Fibroblast of skin of abdomen (primary cell): ENCODE measurements around the gene CCDC63.
"Not testable (repeated sequence)": the region's sequence is repeated elsewhere in the genome, so short reads cannot be mapped to it uniquely, and the experiment has no call there.

Experiments used
- DNase-seq: peaks from one replicate; pipeline ENCODE4 v3.0.0-alpha.2; 2013

The CCDC63 gene

DNA sequence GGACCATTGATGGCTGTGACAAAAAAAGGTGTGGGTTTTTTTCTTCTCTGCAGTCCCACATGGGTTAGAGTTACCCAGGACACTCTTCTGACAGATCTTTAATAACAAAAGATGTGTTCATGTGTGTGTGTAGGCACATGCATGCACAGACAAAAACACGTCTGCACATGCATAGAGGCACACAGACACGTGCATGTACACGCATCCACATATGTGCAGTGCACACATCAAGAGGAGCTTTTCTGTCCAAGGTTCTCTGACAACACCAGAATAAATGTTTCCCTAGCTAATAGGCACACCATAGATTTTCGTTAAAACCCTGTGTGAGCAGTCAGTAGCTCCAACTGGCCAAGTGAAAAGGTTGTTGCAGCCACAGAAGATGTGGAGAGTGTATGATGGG lies 76.4 kb downstream of the CCDC63 start:
- no peak for DNase-seq

- DNase-seq, result no peak
These were observed 77.0 kb downstream of the CCDC63 start for GRCh38 chr12:110923692-110924334.

DNA sequence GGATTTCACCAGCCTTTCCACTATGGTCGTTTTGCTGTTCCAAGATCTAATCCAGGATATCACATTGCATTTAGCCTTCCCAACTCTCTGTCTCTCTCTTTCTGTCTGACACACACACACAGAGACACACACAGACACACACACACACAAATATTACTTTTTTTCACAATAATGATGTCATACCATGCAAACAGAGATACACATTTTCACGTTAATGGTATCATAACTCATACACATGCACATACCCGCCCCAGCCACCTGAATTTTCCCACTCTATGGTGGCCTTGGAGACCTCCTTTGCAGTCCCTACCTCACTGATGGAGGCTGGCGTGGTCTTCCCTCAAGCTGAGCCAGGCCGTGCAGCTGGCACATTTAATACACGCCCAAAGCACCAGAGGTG lies 80.8 kb downstream of the CCDC63 start:
- DNase-seq, result no peak

DNA sequence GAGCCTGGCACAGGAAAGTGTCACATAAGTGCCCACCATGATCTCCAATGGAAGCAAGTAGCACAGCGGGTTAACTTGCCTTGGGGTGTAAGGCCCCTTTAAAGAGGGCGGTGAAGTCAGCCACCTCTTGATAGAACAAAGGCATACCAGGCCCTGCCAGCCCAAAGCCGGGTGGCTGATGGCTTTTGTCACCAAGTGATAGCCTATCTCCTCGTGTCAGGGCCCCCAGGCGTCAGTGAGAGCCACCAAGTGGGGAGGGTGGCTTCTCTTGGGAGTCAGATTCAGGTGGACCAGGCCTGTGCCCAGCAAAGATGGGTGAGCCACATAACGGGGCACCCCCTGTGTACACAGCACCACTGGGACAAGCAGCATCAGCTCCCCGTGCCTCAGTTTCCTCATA lies 81.9 kb downstream of the CCDC63 start:
- no peak for DNase-seq

DNA sequence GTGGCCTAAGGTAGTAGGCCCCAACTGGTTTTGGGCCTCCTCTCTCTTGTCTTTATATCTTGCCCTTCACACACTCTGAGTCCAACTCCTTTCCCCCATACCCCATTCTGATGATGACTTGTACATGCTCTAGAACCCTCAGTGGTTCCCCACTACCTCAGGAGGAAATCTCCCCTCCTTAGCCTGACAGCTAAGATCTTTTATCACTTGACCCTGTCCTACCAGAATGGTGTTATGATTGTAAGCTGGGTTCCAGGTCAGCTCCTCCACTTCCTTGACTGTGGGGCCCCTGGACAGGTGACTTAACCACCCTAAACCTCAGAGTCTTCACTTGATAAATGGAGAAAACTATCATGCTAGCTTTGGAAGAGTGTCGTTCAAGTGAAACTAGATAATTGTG lies 83.0 kb downstream of the CCDC63 start:
- DNase-seq, result no peak

DNA sequence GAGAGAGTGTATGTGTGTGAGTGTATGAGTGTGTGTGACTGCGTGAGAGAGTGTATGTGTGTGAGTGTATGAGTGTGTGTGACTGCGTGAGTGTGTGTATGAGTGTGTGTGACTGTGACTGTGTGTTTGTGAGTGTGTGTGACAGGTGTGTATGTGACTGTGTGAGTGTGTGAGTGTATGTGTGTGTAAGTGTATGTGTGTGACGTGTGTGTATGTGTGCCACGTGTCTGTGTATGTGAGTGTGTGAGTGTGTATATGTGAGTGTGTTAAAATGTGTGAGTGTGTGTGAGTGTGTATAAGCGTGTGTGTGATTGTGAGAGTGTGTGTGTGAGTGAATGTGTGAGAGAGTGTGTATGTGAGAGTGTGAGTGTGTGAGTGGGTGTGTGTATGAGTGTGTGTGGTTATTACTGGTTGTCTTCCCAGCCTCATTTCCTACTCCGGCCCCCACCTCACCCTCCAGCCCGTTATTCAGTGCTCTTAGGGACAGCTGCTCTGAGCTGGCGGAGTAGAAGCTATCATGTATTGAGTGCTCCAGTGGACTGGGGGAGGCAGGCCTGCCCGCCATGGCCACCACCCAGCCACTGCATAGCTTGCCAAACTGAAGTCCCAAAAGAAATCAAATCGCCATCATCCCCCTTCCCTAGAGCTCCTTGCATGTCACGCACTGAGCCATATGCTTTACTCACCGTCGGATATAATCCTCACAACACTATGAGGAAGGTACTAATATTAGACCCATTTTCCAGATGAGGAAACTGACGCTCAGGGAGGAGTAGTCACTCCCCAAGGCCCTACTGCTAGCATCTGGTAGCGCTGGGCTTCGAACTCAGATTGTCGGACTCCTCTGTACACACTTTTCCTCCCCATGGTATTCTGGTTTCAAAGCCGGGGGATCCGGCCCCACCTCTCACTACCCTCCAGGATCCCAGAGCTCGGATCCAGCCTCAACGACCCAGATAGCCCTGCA lies 83.8 kb downstream of the CCDC63 start:
- no peak for DNase-seq

DNA sequence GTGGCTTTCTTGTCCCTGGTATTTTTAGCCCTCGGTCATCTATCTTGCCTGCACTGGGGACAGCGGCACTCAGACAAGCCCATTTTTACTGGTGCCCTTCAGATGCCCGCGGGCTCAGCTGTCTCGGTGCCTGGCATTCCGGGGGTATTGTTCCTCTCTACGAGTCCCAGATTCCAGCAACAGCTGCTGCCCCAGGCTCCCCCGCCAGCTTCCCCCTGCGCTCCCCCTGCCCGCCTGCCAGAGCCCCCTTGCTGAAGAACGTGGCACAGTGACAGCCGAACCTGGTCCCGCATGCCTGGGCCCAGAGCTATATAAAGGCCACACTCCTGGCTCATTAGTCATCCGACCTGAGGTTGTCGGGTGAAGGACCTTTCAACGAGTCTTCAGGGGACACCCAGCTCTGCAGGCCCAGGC lies 84.5 kb downstream of the CCDC63 start:
- DNase-seq, result no peak

DNA sequence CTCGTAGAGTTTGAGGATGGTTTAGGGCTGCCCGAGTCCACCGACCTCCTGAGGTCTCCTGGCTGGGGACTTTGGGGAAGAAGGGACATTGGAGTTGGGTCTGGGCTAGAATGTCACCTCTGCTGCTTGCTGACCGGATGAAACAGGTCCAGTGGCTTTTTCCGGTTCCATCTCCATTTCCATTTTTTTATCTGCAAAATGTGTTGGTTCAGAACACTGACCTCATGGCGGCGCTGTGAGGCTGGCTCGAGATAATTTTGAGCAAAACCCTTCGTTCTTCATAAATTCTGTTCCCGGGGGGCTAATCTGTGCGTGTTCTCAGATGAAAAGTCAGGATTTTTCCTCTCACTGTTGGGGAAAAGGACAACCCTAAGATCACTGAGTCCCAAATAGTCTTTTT lies 85.3 kb downstream of the CCDC63 start:
- no peak for DNase-seq

DNA sequence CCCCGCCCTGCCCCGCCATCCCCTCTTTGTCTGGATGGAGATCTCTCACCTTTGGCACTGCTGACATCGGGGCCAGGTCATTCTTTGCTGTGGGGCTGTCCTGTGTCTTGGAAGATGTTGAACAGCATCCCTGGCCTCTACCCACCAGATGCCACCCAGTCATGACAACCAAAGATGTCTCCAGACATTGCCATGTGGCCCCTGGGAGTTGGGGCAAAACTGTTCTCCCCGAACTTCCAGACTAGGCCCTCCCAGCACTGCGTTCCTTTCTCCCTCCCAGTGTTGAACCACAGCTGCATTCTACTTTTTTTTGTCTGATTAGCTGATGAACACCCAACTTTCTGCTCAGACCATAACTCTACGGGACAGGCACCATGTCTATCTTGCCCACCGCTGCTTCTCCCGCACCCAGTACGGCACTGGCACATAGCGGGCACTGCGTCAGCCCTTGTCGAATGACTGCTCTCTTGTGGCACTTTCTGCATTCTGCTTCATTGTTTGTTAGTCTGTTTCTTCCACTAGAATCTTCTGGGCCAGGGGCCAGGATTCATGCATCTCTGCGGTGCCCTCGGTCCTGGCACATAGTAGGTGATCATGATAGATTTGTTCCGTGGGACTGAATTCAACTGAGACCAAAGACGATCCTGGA lies 86.7 kb downstream of the CCDC63 start:
- DNase-seq, result no peak

DNA sequence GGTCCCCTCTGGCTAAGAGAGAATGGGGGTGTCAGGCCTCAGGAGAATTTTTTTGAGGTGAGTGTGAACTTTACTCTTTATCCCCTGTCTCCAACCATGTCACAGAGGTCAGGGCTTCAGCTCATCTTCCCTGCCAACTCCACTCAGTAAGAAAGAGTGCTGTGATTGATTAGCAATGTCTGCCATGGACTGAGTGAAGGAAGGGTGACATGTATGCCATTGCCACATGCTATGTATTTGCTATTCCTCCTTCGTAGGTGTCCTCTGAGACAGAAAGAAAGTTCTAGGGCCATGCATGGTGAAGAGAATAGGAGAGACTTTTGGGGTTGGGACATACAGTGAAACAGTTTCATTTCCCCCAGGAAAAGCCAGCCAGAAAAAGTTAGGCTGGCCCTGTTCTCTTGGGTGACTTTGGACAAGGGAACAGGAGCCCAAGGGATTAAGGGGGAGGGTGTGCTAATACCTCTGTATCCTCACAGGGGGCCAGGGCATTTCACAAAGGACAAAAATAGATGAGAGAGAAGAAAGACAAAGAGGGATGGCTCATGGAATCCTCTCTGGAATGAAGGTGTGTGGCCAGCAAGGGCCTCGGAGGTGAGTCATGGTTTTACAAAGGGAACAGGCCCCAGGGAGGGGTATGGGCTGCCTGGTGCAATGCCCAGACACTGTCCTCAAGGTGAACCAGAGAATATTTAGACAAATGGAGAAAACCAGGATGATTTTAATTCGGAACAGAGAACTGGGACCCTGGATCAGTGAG lies 87.5 kb downstream of the CCDC63 start:
- DNase-seq, result peak; percentile 17

DNA sequence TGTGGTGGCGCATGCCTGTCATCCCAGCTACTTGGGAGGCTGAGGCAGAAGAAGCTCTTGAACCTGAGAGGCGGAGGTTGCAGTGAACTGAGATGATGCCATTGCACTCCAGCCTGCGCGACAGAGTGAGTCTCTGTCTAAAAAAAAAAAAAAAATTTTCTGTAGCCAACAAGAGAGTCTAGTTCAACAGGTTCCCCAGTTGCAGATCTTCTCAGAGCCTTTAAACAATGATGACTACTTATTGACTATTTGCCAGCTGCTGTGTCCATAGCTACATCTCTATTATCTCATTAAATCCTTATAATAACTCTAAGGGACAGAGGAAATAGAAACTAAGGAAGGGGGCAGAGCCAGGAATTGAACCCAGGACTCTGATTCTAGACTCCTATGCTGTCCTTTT lies 88.8 kb downstream of the CCDC63 start:
- no peak for DNase-seq

DNA sequence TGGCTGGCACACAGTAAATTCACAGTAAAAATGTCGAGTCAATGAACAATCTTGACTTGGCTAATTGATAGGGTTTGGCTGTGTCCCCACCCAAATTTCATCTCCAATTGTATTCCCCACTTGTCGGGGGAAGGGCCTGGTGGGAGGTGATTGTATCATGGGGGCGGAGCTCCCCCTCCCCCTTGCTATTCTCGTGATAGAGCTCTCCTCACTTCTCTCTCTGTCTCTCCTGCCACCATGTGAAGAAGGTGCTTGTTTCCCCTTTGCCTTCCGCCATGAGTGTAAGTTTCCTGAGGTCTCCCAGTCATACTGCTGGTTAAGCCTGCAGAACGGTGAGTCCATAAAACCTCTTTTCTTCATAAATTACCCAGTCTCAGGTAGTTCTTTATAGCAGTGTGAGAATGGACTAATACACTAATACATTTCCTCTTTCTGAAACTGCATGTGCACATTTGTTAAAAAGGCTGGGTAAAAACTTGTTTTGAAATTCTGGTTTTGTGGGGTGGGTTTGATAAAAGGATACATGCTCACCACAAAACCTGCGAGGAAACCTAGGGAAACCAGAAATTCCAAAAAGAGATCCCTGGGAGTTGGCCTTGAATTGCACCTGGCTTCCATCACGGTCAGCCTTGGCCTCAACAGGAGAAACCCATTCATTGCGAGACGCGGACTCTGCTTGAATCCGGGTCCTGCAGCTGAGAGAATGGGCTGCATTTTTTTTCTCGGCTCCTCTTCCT lies 89.7 kb downstream of the CCDC63 start:
- no peak for DNase-seq

DNA sequence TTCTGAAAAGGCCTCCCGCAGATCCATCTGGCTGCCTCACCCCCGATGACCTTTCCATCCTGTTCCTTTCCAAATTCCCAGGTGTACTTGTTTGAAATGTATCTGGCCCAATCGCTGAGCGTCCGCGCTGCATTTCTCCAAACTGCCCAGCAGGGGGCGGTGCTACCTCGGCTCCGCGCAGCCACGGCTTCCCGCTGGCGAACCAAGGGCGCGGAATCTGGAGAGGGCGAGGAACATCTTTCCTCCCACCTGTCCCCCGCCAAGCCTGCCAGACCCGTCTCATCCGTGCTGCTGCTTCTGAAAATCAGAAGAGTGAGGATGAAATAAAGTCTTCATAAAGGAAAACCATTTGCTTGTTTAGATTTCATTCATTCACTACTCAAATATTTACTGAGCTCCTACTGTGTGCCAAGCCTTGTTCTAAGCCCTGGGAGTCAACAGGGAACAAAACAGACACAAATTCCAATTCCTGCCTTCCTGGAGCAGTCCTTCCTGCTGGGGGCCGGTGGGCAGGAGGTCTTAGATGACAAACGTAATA lies 90.4 kb downstream of the CCDC63 start:
- DNase-seq, result peak; percentile 15

- DNase-seq, result no peak
These were observed 93.5 kb downstream of the CCDC63 start for GRCh38 chr12:110940296-110940695.

DNA sequence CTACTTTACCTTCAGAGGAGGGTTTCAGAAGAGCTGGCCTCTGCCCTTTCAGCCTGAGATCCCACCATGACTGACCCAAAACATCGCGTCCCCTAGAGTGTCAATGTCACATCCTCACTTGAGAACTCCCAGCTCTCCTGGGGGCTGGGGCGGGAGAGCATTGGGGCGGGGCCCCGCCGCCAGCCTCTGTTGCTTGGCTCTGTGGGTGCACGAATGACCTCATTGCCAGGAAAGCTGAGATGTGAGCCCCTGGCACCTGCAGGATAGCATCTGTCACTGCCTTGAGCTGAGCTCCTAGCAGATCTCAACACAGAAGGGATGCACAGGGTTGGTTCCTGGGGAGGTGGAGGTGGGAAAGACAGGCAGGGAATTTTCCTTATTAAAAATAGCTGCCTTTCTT lies 94.1 kb downstream of the CCDC63 start:
- no peak for DNase-seq

DNA sequence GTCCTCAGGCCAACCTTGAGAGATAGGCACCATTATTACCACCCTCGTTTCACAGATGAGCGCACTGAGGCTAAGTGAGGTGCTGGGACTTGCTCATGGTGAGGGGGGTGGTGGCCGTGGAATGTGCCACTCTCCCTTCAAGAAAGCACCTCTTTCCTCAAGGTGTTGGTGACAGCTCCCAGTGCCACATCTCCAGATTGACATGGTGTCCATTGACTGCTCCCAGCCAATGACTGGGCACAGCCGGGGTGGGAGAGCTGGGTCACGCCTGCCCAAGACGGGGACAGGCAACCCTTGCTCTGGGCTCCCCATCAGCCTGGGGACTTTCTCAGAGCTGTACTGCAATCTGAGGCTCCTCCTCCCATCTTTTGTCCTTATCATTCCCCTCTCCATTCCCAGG lies 94.6 kb downstream of the CCDC63 start:
- no peak for DNase-seq

- no peak for DNase-seq
These were observed 96.6 kb downstream of the CCDC63 start for GRCh38 chr12:110943373-110943772.

DNA sequence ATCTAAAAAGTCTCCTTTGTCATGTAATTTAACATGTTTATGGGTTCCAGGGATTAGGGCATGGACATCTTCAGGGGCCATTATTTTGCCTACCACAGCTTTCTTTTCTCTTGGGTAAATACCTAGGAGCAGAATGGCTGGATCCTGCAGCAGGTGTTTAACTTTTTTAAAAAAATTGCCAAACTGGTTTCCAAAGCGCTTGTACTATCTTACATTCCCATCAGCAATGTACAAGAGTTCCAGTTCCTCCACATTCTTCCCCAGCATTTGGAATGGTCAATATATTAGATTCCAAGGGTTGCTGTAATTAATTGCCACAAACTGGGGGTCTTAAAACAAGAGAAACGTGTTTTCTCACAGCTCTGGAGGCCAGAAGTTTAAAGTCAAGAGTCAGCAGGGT lies 101.3 kb downstream of the CCDC63 start:
- DNase-seq, result no peak

DNA sequence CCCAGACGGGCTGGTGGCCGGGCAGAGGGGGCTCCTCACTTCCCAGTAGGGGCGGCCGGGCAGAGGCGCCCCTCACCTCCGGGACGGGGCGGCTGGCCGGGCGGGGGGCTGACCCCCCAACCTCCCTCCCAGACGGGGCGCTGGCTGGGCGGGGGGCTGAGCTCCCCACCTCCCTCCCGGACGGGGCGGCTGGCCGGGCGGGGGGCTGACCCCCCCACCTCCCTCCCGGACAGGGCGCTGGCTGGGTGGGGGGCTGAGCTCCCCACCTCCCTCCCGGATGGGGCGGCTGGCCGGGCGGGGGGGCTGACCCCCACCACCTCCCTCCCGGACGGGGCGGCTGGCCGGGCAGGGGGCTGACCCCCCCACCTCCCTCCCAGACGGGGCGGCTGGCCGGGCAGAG lies 103.7 kb downstream of the CCDC63 start:
- not testable (repeated sequence) for DNase-seq

- DNase-seq, result not testable (repeated sequence)
These were observed 104.1 kb downstream of the CCDC63 start for GRCh38 chr12:110950867-110951266.
